Vagina (tissue), 2 donors: ENCODE results near the gene MBP.

Experiments used
- POLR2A ChIP-seq, 2 donors: fragments of 450-650 bp; IDR thresholded peaks; one replicate each; pipeline ENCODE4 v1.6.1; 2017; ENCODE audit warnings: antibody characterized with exemption in 2 of 2, mild to moderate bottlenecking in 2 of 2, moderate library complexity in 2 of 2
- TF ChIP-seq, protein P1 (sequence below), 3 experiments: fragments of 450-650 bp in 2 of 3; fragments of 200-600 bp in 1 of 3; sonication (generic) in 1 of 3; IDR thresholded peaks; one replicate each; pipeline ENCODE4 v1.5.1; 2017 to 2019; ENCODE audit warnings: antibody characterized with exemption in 3 of 3, mild to moderate bottlenecking in 2 of 3, moderate library complexity in 2 of 3

DNA sequence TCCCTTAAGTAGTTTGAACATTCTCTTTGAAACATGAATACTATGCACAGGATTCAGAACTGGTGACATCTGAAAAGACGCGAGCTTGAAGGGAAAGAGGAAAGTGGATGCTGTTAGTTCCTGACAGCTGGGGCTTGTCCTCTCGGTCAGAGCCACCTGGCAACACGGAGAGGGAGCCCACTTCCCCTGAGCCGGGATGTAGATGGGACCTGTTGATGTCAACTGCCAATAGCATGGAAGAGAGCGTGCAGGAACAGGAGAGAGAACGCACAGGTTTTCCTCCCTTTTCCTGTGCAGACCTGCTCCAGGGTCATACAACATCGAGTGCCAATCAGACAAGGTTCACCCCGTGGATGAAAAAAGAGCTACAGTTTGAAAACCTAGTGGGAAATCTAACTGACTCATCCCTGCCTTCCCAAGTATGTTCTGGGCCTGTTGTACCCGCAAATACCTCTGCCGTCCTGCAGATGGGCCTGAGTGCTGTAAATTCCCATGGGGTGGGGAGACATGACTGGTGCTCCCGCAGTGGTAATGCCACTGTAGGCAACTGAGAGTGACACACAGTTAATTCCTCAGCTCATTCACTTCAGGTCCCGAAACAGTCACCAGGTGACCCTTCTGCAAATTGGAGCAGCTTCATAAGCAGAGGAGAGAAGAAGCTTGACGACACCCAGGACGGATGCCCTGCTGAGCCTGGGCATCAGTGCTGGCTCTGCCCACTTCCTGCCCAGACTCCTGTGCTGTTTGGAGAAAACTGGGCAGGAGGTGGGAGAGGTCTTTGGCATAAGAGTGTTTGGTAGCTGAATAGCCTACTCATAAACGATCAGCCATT lies 13.9 kb upstream of the MBP start:
- TF ChIP-seq, protein P1, sequence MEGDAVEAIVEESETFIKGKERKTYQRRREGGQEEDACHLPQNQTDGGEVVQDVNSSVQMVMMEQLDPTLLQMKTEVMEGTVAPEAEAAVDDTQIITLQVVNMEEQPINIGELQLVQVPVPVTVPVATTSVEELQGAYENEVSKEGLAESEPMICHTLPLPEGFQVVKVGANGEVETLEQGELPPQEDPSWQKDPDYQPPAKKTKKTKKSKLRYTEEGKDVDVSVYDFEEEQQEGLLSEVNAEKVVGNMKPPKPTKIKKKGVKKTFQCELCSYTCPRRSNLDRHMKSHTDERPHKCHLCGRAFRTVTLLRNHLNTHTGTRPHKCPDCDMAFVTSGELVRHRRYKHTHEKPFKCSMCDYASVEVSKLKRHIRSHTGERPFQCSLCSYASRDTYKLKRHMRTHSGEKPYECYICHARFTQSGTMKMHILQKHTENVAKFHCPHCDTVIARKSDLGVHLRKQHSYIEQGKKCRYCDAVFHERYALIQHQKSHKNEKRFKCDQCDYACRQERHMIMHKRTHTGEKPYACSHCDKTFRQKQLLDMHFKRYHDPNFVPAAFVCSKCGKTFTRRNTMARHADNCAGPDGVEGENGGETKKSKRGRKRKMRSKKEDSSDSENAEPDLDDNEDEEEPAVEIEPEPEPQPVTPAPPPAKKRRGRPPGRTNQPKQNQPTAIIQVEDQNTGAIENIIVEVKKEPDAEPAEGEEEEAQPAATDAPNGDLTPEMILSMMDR (IDR thresholded peaks at IDR 0.05) = no peak
- TF ChIP-seq POLR2A (IDR thresholded peaks at IDR 0.05) = no peak
